H1 (cell line): ENCODE results near the gene SEMA4D. TPM values are rescaled to one million over a fixed set of nuclear protein-coding genes. Genes with fewer than 3 reads are reported as not detected.
A peak's percentile ranks its signal among the peaks of the same experiment; 100 is the strongest.

ENCODE experiments used
- CTCF ChIA-PET: fragments of 300-600 bp; sonication (Branson Sonifier 250); formaldehyde crosslinking; loops from one replicate; lab custom pipeline; 2021; ENCODE audit not compliant: partially characterized antibody; lab: Charles Lee
- POLR2A ChIA-PET: fragments of 300-600 bp; sonication (Branson Sonifier 250); formaldehyde crosslinking; loops from one replicate; lab custom pipeline; 2021; ENCODE audit warnings: inconsistent platforms; ENCODE audit not compliant: partially characterized antibody; lab: Charles Lee
- DNase-seq, 2 experiments: peaks; one replicate each; pipeline versions ENCODE4 v3.0.0 to v3.0.0-alpha.2; 2010 to 2022; ENCODE audit warnings: low spot score in 2 of 2, low read depth in 1 of 2, mixed read lengths in 1 of 2
- FAIRE-seq: peaks from 2 replicates; lab custom pipeline; 2011; peaks lifted over from hg19 to GRCh38; lab: Jason Lieb, UNC
- H2AFZ ChIP-seq: 2 replicates; pipeline ENCODE4 v1.8.1; 2012; ENCODE audit warnings: low read length, inconsistent platforms
- H2AK5ac ChIP-seq: 2 replicates; pipeline ENCODE4 v1.6.1; 2013; ENCODE audit warnings: low read depth, low read length
- H2BK120ac ChIP-seq: replicated peaks from 2 replicates; pipeline ENCODE3; 2013; ENCODE audit warnings: low read depth, low read length, inconsistent platforms
- H2BK12ac ChIP-seq: 2 replicates; pipeline ENCODE4 v1.6.1; 2013; ENCODE audit warnings: low read depth, low read length
- H2BK15ac ChIP-seq: 2 replicates; pipeline ENCODE4 v1.6.1; 2013; ENCODE audit warnings: low read length
- H2BK20ac ChIP-seq: 2 replicates; pipeline ENCODE4 v1.6.1; 2013; ENCODE audit warnings: low read length
- H2BK5ac ChIP-seq: 2 replicates; pipeline ENCODE4 v1.6.1; 2013; ENCODE audit warnings: low read depth, low read length
- H3K14ac ChIP-seq: 2 replicates; pipeline ENCODE4 v1.6.1; 2013; ENCODE audit warnings: inconsistent platforms; ENCODE audit not compliant: insufficient read length
- H3K18ac ChIP-seq: 2 replicates; pipeline ENCODE4 v1.6.1; 2013; ENCODE audit warnings: low read length; ENCODE audit errors: extremely low read depth
- H3K23ac ChIP-seq: 2 replicates; pipeline ENCODE4 v1.6.1; 2013; ENCODE audit warnings: inconsistent platforms; ENCODE audit not compliant: insufficient read length
- H3K23me2 ChIP-seq: 2 replicates; pipeline ENCODE4 v1.6.1; 2013; ENCODE audit warnings: low read depth, low read length
- H3K27ac ChIP-seq: 2 replicates; pipeline ENCODE4 v1.6.1; 2011; ENCODE audit warnings: low read depth, low read length, inconsistent platforms
- H3K27me3 ChIP-seq, 4 experiments: replicated peaks in 1 of 4; 1 replicate in 1 of 4; 2 replicates in 3 of 4; pipeline versions ENCODE4 v1.6.1 to v1.8.1; 2011 to 2013; ENCODE audit warnings: low read length in 3 of 4, mild to moderate bottlenecking in 3 of 4, inconsistent platforms in 2 of 4, mixed read lengths in 2 of 4, moderate library complexity in 1 of 4; ENCODE audit not compliant: control insufficient read depth in 3 of 4, insufficient read depth in 3 of 4; ENCODE audit errors: extremely low read depth in 1 of 4
- H3K36me3 ChIP-seq, 4 experiments: 2 replicates each; pipeline versions ENCODE4 v1.6.1 to v1.8.1; 2011 to 2013; ENCODE audit warnings: mild to moderate bottlenecking in 4 of 4, low read length in 3 of 4, moderate library complexity in 2 of 4, control low read depth in 1 of 4, inconsistent platforms in 1 of 4; ENCODE audit not compliant: insufficient read depth in 4 of 4, control insufficient read depth in 2 of 4
- H3K4ac ChIP-seq: replicated peaks from 2 replicates; pipeline ENCODE3; 2013; ENCODE audit warnings: low read length, low read depth, mixed read lengths, inconsistent platforms; ENCODE audit not compliant: insufficient read length
- H3K4me1 ChIP-seq, 4 experiments: replicated peaks in 1 of 4; 1 replicate in 1 of 4; 2 replicates in 3 of 4; pipeline versions ENCODE4 v1.6.1 to v1.8.1; 2011 to 2013; ENCODE audit warnings: low read length in 3 of 4, inconsistent platforms in 2 of 4, mixed read lengths in 1 of 4; ENCODE audit not compliant: insufficient read depth in 4 of 4, control insufficient read depth in 3 of 4
- H3K4me2 ChIP-seq, 2 experiments: 2 replicates each; pipeline versions ENCODE4 v1.6.1 to v1.8.1; 2011 to 2013; ENCODE audit warnings: low read depth in 2 of 2, low read length in 2 of 2, control low read depth in 1 of 2, inconsistent platforms in 1 of 2, mild to moderate bottlenecking in 1 of 2; ENCODE audit not compliant: insufficient read depth in 1 of 2
- H3K4me3 ChIP-seq, 4 experiments: fragments of 200-600, 300-600 bp in 1 of 4; sonication (generic), shearing (Covaris generic), sonication (Bioruptor Twin) in 1 of 4; 2 replicates each; pipeline versions ENCODE4 v1.5.1 to v1.8.1; 2011 to 2016; ENCODE audit warnings: low read length in 4 of 4, low read depth in 3 of 4, control low read depth in 2 of 4, inconsistent platforms in 2 of 4, mild to moderate bottlenecking in 2 of 4, mixed read lengths in 1 of 4, moderate library complexity in 1 of 4; ENCODE audit not compliant: insufficient read depth in 2 of 4; ENCODE audit errors: extremely low read depth in 1 of 4
- H3K56ac ChIP-seq: replicated peaks from 2 replicates; pipeline ENCODE3; 2013; ENCODE audit warnings: low read depth, mild to moderate bottlenecking, mixed read lengths, low read length, inconsistent platforms; ENCODE audit not compliant: insufficient read length
- H3K79me1 ChIP-seq: 2 replicates; pipeline ENCODE4 v1.6.1; 2013; ENCODE audit warnings: low read depth, low read length, control low read depth
- H3K79me2 ChIP-seq, 2 experiments: 2 replicates each; pipeline versions ENCODE4 v1.6.1 to v1.8.1; 2012 to 2013; ENCODE audit warnings: low read length in 2 of 2, mild to moderate bottlenecking in 2 of 2, inconsistent platforms in 1 of 2; ENCODE audit not compliant: insufficient read depth in 2 of 2, control insufficient read depth in 1 of 2
- H3K9ac ChIP-seq, 4 experiments: replicated peaks in 1 of 4; 1 replicate in 1 of 4; 2 replicates in 3 of 4; pipeline versions ENCODE4 v1.6.1 to v1.8.1; 2011 to 2013; ENCODE audit warnings: low read depth in 3 of 4, low read length in 3 of 4, control low read depth in 2 of 4, mild to moderate bottlenecking in 2 of 4, moderate library complexity in 2 of 4, inconsistent platforms in 1 of 4; ENCODE audit errors: extremely low read depth in 1 of 4
- H3K9me3 ChIP-seq, 2 experiments: 2 replicates each; pipeline versions ENCODE4 v1.6.1 to v1.8.1; 2012 to 2013; ENCODE audit warnings: mild to moderate bottlenecking in 2 of 2, moderate library complexity in 2 of 2, control low read depth in 1 of 2, inconsistent platforms in 1 of 2, low read depth in 1 of 2, low read length in 1 of 2, mixed read lengths in 1 of 2; ENCODE audit not compliant: insufficient read depth in 2 of 2
- H4K20me1 ChIP-seq, 2 experiments: replicated peaks in 1 of 2; 2 replicates each; pipeline versions ENCODE3 to v1.8.1; 2011 to 2013; ENCODE audit warnings: inconsistent platforms in 2 of 2, low read length in 2 of 2, mild to moderate bottlenecking in 1 of 2; ENCODE audit not compliant: insufficient read depth in 2 of 2, control insufficient read depth in 1 of 2
- H4K5ac ChIP-seq: 2 replicates; pipeline ENCODE4 v1.6.1; 2013; ENCODE audit warnings: low read length, low read depth, mixed read lengths, inconsistent platforms; ENCODE audit not compliant: insufficient read length
- H4K8ac ChIP-seq: 2 replicates; pipeline ENCODE4 v1.8.0; 2013; ENCODE audit warnings: mild to moderate bottlenecking, moderate library complexity, low read length, inconsistent platforms; ENCODE audit not compliant: insufficient read depth; ENCODE audit errors: extremely low read depth
- H4K91ac ChIP-seq: replicated peaks from 2 replicates; pipeline ENCODE3; 2013; ENCODE audit warnings: low read length, mixed read lengths, inconsistent platforms; ENCODE audit not compliant: insufficient read length
- CHD1 ChIP-seq: IDR thresholded peaks from 2 replicates; pipeline ENCODE4 v1.6.1; 2012; ENCODE audit warnings: low read depth, low read length, improper control_type of control experiment
- CHD2 ChIP-seq: IDR thresholded peaks from 2 replicates; pipeline ENCODE4 v1.6.1; 2012; ENCODE audit warnings: low read length, improper control_type of control experiment
- EP300 ChIP-seq, 2 experiments: IDR thresholded peaks; 1 replicate in 1 of 2; 2 replicates in 1 of 2; pipeline ENCODE4 v1.6.1; 2011 to 2012; ENCODE audit warnings: low read depth in 2 of 2, low read length in 2 of 2, mild to moderate bottlenecking in 2 of 2, borderline replicate concordance in 1 of 2, inconsistent platforms in 1 of 2, moderate library complexity in 1 of 2
- EZH2 ChIP-seq: fragments of 200-600 bp; sonication (generic); IDR thresholded peaks from 2 replicates; pipeline ENCODE4 v1.7.1; 2012; ENCODE audit warnings: low read depth, mild to moderate bottlenecking, moderate library complexity, low read length, inconsistent platforms; ENCODE audit not compliant: severe bottlenecking
- FOSL1 ChIP-seq: IDR thresholded peaks from 2 replicates; pipeline ENCODE4 v1.6.1; 2011; ENCODE audit warnings: mild to moderate bottlenecking, low read depth, low read length, moderate library complexity; ENCODE audit not compliant: insufficient read depth
- GTF2F1 ChIP-seq: IDR thresholded peaks from 2 replicates; pipeline ENCODE4 v1.6.1; 2012; ENCODE audit warnings: low read depth, low read length, improper control_type of control experiment, borderline replicate concordance
- MAFK ChIP-seq: IDR thresholded peaks from 2 replicates; pipeline ENCODE4 v1.6.1; 2012; ENCODE audit warnings: low read depth, mild to moderate bottlenecking, improper control_type of control experiment, low read length
- POLR2A ChIP-seq, 2 experiments: IDR thresholded peaks; 1 replicate in 1 of 2; 2 replicates in 1 of 2; pipeline ENCODE4 v1.6.1; 2011; ENCODE audit warnings: low read depth in 2 of 2, low read length in 2 of 2, mild to moderate bottlenecking in 2 of 2; ENCODE audit errors: control extremely low read depth in 1 of 2
- POLR2AphosphoS5 ChIP-seq: IDR thresholded peaks from 2 replicates; pipeline ENCODE4 v1.6.1; 2011; ENCODE audit warnings: low read depth, low read length
- RBBP5 ChIP-seq: IDR thresholded peaks from 2 replicates; pipeline ENCODE4 v1.7.1; 2012; ENCODE audit warnings: low read depth, mild to moderate bottlenecking, inconsistent platforms, low read length, moderate library complexity, borderline replicate concordance
- SIN3A ChIP-seq, 2 experiments: IDR thresholded peaks in 1 of 2; conservative IDR thresholded peaks in 1 of 2; 2 replicates each; pipeline ENCODE4 v1.6.1; 2011 to 2012; ENCODE audit warnings: low read length in 2 of 2, improper control_type of control experiment in 1 of 2, low read depth in 1 of 2, mild to moderate bottlenecking in 1 of 2
- SUZ12 ChIP-seq: fragments of 200-600 bp; sonication (generic); IDR thresholded peaks from 2 replicates; pipeline ENCODE4 v1.6.1; 2012; ENCODE audit warnings: mild to moderate bottlenecking, inconsistent platforms, low read length, moderate library complexity, mixed read lengths
- TBP ChIP-seq: IDR thresholded peaks from 2 replicates; pipeline ENCODE4 v1.6.1; 2011; ENCODE audit warnings: low read depth, low read length, improper control_type of control experiment
- WGBS, 2 experiments: shearing (Covaris generic) in 1 of 2; methylation state at CpG; one replicate each; pipeline versions ENCODE4 v1.1.6 to v1.1.7; 2013 to 2015; ENCODE audit warnings: low lambda C conversion rate in 2 of 2, mixed read lengths in 2 of 2, inconsistent platforms in 1 of 2, low coverage in 1 of 2, missing lambda C conversion rate in 1 of 2; ENCODE audit not compliant: insufficient replicate concordance in 2 of 2, insufficient coverage in 1 of 2, insufficient read length in 1 of 2; ENCODE audit errors: extremely low coverage in 1 of 2, missing lambda C conversion rate in 1 of 2; 5-methylcytosine and 5-hydroxymethylcytosine counted together
- polyA plus RNA-seq, 7 experiments: library from polyadenylated mRNA; depleted of rRNA in 3 of 7; stranded (reverse) in 5 of 7; unstranded in 2 of 7; fragments of >200 nt in 5 of 7; fragments of 200-250 nt in 2 of 7; gene quantifications; 1 replicate in 5 of 7; 2 replicates in 1 of 7; 4 replicates in 1 of 7; pipeline versions ENCODE4 v1.2.1 to v1.2.3, GENCODE V29; 2011 to 2013; ENCODE audit warnings: missing spikeins in 2 of 7, mixed read lengths in 2 of 7
- total RNA-seq: library from RNA; stranded (reverse); fragmentation: NEBNext Ultra II Directional; extraction: Animal tissue kit (Norgen Biotek cat#: 25700); gene quantifications from 2 replicates; pipeline ENCODE4 v1.2.1, GENCODE V29; 2021

SEMA4D gene
- total and polyA plus RNA-seq, 2 of the 8 experiments (the other 6 are each of a cell fraction or from before 2014, with no cell fraction given), result 21.0 to 70.4 TPM

GRCh38 chr9:89430995-89431394, 66.9 kb downstream of the SEMA4D start:
- Histone ChIP-seq H2BK12ac (no peak overlapping the region), H3K4me2 (no peak overlapping the region), H4K91ac (peak overlapping the region; percentile 55), H3K9me3 (no peaks in the 10 kb centered on the region), H4K20me1 (peaks cover 0 to 2% of the 10 kb centered on the region in 2 experiments), H3K27ac (no peak overlapping the region), H3K18ac (no peak overlapping the region), H3K4me1 (peaks cover 15 to 37% (median 28%) of the 10 kb centered on the region in 4 experiments), H3K27me3 (no peaks in the 10 kb centered on the region), H3K23ac (no peak overlapping the region), H3K23me2 (no peaks in the 10 kb centered on the region), H3K79me1 (peaks cover 24% of the 10 kb centered on the region), H3K36me3 (no peaks in the 10 kb centered on the region), H3K56ac (no peak overlapping the region), H3K79me2 (peaks cover 0 to 79% of the 10 kb centered on the region in 2 experiments; a peak in 2 of 4 replicates), H3K4ac (no peak overlapping the region), H2BK5ac (no peak overlapping the region), H3K4me3 (no peak overlapping the region), H4K8ac (no peak overlapping the region; the same call in 1 of the 2 replicates), H2BK20ac (no peak overlapping the region), H2AFZ (no peak overlapping the region), H2BK120ac (no peak overlapping the region), H3K14ac (no peak overlapping the region), H2AK5ac (no peak overlapping the region), H2BK15ac (no peak overlapping the region), H3K9ac (no peak overlapping the region), H4K5ac (no peak overlapping the region)
- ChIA-PET CTCF (interaction anchor here (0.9 to 8.9 kb wide), 15 partner anchors 9 to 162 kb away, joined by 3 to 147 read pairs (median 18); no protein-coding TSS in a partner anchor), POLR2A (interaction anchor here (0.7 to 1.5 kb wide), 2 partner anchors 14 to 654 kb away, joined by 3 to 4 read pairs; no protein-coding TSS in a partner anchor)
- DNase-seq (no peak), FAIRE-seq (no peak)
- 83% methylated on average over 6 of the region's 6 CpGs; no CpG with 5 or more reads in 1 of the 2 experiments for WGBS, 2 experiments
- TF ChIP-seq CHD1 (no peak), FOSL1 (no peak), POLR2AphosphoS5 (no peak), SUZ12 (no peak), GTF2F1 (no peak), EP300 (IDR thresholded peaks at IDR 0.05; ENCODE audit: borderline replicate concordance in 1 of 2, low read depth in 2 of 2, low read length in 2 of 2) (no peak), SIN3A (conservative IDR thresholded peaks at IDR 0.05 in 1 of 2, IDR thresholded peaks at IDR 0.05 in 1 of 2; ENCODE audit: low read depth in 1 of 2, low read length in 2 of 2) (no peak), POLR2A (IDR thresholded peaks at IDR 0.05; ENCODE audit: control extremely low read depth in 1 of 2, low read depth in 2 of 2, low read length in 2 of 2) (no peak), MAFK (no peak), RBBP5 (no peak), EZH2 (no peak), TBP (no peak), CHD2 (no peak)
